GM13977 (cell line): ENCODE measurements around the gene IL16.

Experiments
- DNase-seq: peaks from one replicate; pipeline ENCODE4 v3.0.0; 2012; ENCODE audit warnings: low spot score
- CTCF ChIP-seq: IDR thresholded peaks from 2 replicates; pipeline ENCODE4 v1.5.1; 2012; ENCODE audit warnings: mild to moderate bottlenecking, control low read depth; ENCODE audit not compliant: insufficient read depth; ENCODE audit errors: extremely low read depth, missing control alignments
- in situ Hi-C: fragments of 300-500 bp; cut with MboI; formaldehyde crosslinking; loops from one replicate; pipeline ENCODE4 v1.12.0; 2022; ENCODE audit warnings: low sequenced_read_pairs, low pct_unique_long_range_greater_than_20kb, mixed read lengths, inconsistent platforms; ENCODE audit not compliant: unreplicated experiment

The IL16 gene

GRCh38 chr15:81223346-81223971 is 26.8 kb downstream of the IL16 start:
- DNase-seq = no peak
- in situ Hi-C loops = no loop called here
- TF ChIP-seq CTCF = no peak

GRCh38 chr15:81224232-81224631 is 27.6 kb downstream of the IL16 start:
- in situ Hi-C loops = no loop called here
- DNase-seq = no peak
- TF ChIP-seq CTCF = no peak

- no peak for TF ChIP-seq CTCF
- DNase-seq = no peak
- in situ Hi-C loops = no loop called here
Observed at GRCh38 chr15:81225161-81225671, 28.5 kb downstream of the IL16 start.

- DNase-seq = no peak
- TF ChIP-seq CTCF = no peak
- in situ Hi-C loops = no loop called here
Observed at GRCh38 chr15:81227716-81228115, 31.0 kb downstream of the IL16 start.

- in situ Hi-C loops = no loop called here
- no peak for DNase-seq
Observed at GRCh38 chr15:81229586-81229985, 32.9 kb downstream of the IL16 start.

GRCh38 chr15:81235276-81236123 is 38.8 kb downstream of the IL16 start:
- in situ Hi-C loops = no loop called here
- DNase-seq = no peak
- TF ChIP-seq CTCF = no peak

More at GRCh38 chr15:81229586-81229985, 32.9 kb downstream of the IL16 start:
- no peak for TF ChIP-seq CTCF
